NCI-H1092 (cell line): Measurements from ENCODE around the gene INSYN2B.

ENCODE experiments used
- DNase-seq: peaks from one replicate; lab custom pipeline; 2025; lab: John Stamatoyannopoulos, UW

Gene INSYN2B

DNA sequence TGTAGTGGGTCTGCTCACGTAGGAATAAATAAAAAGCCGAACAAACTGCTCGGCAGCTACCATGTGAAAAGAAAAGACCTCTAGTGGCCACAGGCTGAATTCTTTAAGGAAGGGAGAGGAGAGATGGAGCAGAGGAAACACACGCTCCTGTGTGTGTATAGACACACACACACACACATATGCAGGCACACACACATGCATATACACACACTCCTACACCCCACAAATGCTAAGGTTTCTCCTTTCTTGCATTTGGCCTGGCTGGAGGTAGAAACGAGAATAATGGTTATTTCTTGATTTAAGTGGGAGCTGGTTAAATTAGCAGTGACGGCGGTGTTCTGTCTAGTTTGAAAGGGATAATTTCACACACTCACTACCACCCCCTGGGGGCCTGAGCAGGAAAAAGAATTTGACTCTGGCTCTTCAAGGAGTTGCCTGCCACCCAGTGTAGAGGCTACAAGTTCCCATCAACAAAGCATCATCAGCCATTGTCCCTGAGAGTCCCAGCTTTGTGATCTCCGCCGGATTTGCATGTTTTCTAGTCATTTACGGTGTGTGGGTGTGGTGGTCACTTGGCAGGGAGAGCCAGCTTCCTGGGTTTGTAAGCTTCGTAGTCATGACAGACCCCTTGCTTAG is at the start of gene INSYN2B:
Gene INSYN2B (minus strand): TSS at position 78 of the 636 bp plus-strand sequence. CDS start 96,597 bp downstream, outside the sequence.
- peak; percentile 44 for DNase-seq

DNA sequence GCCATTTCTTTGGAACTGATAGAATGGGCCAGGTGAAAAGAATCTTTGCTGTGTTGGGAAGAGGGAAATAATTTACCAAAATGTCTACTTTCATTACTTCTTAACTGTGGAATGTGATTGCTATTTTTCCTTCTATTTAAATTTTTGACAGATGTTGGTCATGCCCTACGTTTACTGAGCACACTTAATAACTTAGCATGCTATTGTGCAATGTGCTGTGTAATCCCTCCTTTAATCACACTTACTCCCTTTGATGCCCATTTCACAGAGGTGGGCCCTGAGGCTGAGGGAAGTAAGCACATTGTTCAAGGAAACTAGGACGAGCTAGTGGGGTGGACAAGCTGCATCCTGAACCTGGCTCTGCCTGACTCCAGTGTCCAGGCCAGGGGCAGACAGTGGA is 47.8 kb upstream of the INSYN2B start:
- no peak for DNase-seq

DNA sequence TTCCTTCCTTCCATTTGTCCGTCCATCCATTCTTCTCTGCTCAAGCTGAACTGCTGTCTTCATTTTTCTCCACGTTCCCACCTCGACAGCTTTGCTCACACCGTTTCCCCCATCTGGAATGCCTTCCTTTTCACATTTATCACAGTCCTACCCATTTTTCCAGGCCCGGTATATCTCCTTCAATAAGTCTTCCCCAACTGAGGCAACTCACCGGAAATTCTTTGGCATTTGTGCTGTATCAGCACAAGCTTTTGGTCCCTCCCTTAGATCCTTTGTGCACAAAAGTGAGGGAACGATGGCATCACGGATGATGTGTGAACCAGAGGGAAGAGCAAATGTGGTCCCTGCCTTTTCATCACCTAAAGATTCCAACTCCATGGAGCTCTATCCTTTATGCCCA is 45.6 kb upstream of the INSYN2B start:
- DNase-seq = no peak

DNA sequence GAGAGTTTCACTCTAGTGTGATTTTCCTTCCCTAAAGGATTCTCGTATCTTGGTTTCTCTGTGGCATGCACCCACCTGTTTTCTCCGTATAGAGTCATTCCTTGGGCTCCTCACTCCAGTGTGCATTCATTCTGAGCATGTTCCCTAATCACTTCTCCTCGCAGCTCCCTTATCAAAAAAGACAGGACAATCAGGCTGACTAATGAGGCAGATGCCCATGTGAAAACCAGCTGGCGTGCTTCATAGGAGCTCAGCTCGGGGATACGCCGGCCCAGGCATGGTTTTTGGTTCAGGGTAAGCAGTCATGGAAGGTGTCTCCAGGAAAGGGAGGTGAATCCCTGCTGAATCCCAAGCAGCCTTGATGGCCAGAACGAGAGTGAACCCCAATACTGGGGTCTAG is 41.2 kb upstream of the INSYN2B start:
- DNase-seq = no peak

DNA sequence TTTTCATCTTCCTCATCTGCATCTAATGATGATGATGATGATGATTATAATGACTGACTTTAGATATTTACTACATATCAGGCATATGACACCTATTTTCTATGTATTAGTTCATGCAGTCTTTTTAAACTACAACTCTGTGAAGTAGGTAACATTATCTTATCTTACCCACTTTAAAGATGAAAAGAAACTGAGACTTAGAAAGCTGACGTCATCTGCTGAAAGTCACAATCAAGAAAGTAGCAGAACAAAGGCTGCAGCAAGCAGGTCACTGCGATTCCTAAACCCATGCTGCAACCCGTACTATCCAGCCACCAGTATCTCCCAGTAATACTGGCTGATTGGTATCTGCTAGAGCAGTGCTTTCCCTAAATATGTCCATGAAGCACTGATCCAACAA is 40.1 kb upstream of the INSYN2B start:
- no peak for DNase-seq

DNA sequence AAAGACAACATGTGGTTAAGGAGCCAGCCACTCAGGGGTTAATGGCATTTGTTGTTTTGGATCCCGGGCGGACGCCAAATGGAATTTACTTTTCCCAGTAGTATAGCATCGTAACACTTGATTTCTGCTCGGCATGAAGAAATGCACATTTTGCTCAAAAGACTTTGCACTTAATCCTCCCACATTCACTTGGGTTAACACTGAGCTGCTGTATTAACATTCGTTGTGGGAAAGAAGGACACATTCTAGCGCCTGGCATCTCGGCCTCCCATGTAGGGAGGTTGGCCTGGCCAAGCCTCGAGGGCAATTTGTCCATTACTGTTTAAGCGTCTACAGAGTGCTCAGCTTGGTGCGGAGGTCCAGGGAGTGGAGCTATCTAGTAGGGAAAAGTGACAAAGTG is 32.3 kb upstream of the INSYN2B start:
- DNase-seq = no peak

DNA sequence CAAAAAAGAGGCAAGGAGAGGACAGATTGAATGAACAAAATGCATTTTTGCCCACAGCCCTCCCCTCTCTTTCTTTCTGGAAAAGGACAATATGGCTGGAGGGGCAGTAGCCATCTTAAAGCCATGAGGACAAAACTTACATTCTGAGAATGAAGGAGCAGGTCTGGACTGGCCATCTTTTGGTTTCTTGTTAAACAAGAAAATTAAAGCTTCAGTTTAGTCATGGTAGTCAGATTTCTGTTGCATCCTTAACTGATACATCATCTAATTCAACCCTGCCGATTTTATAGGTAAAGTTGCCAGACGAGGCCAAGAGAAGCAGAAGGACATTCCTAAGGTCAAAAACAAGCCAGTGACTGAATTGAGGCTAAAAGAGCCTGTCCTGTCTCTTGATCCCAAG is 31.5 kb upstream of the INSYN2B start:
- DNase-seq = no peak

DNA sequence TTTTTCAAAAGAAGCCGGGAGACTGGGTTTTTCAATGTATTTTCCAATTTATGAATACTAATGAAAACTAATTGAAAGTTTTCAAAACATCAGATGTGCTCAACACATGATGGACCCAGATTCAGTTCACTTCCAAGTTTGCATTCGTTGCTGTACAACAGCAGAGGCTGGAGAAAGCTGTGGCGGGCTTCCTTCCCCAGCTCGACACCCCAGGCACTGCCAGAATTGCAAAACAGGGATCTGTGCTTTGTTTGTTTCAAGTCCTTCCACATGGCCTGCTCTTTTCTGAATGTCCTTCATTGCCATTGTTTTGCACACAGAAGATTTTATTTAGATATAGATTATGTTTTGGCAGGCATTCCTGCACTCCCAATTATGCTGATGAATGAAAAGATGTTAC is 30.3 kb upstream of the INSYN2B start:
- no peak for DNase-seq

DNA sequence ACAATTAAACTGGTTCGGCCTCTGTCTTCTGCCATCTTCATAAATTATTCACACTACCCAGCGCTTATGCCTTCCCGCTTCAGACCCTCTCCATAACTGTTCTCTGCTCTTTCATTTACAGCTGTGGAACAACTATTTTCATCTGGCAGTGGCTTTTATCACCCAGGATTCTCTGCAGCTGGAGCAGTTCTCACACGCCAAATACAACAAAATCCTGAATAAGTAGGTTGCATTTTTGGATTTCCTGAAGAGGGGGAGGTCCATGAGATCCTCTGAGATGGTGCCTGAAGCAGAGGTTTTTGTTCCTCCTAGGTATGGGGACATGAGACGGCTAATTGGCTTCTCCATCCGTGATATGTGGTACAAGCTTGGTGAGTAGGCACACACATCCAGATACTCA is 28.1 kb upstream of the INSYN2B start:
- no peak for DNase-seq

DNA sequence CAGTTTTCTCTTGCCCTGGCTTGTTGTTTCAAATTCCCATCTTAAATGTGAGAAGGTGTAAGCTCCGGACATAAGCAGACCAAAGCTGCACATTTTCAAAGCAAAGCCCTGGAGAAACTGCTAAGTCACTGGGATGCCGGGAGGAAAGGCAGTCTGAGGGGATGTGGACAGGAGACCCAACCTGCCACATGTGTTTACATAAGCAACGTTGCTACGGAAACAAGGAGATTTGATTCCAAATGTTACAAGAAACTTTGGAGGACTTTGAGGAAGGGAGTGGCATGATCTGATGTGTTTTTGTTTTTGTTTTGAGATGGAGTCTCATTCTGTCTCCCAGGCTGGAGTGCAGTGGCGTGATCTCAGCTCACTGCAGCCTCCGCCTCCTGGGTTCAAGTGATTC is 25.7 kb upstream of the INSYN2B start:
- DNase-seq = no peak

DNA sequence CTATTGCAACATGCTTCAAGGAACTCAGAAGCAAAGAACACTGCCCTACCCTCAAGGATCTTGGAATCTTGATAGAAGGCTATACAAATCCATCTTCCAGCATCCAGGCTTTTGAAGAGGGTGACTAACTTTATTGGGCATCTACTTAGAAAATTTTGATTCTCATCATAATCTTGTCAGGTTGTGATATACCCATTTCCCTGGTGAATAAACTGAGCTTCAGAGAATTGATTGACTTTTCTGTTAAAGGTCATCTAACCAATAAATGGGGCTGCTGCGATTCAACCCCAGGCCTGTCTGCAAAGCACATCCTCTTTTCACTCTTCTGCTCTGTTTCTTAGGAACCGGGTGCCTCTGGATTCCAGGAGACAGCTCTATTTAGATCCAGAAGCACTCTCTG is 19.9 kb upstream of the INSYN2B start:
- DNase-seq = no peak

DNA sequence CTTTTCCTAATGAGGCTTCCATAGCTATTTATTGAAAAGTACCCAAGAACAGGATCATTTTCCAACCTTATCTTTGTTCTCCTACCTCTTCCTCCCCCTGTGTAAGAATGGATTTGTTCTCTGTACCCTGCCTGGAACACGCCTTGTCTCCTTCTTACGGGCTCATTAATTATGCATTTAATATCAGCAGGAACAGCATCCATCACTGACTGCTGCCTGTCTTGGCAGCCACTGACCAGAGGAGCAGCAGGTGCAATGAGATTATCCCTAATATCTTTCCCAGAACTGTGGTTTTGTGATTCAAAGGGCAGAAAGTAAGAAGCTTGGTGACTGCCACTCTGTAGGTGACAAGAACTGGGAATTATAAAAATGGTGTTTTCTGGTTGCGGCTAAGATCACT is 19.3 kb upstream of the INSYN2B start:
- DNase-seq = no peak

DNA sequence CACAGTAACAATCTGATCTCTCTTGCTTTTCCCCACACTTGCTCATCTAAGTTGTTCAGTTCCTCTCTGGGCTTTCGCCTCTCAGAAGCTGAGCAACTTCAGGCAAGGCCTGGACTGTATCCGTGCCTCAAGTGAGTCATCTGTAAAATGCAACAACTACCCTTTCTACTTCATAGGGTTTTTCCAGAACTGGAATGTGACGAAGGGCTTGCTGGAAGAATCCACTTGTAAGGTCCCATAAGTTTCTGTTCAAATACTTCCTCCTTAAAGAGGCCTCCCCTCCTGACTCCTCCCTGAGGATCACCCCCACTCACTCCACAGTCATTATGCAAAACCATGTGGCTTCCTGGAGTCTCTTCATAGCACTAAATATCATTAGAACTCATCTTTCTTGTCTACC is 17.5 kb upstream of the INSYN2B start:
- DNase-seq = no peak

DNA sequence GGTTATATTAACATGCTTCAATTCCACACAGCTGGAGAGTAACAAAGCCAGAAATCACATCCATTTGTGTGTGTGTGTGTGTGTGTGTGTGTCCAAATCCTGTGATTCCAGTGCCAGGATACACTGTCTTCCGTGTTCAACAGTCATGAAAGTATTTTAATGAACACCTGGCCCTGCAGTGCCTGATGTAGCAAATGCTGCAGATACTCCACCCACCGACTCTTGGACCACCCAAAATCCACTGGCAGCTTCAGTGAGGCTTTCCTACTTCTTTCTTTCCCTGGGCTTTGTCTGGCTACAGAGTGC is 13.1 kb upstream of the INSYN2B start:
- DNase-seq = no peak

DNA sequence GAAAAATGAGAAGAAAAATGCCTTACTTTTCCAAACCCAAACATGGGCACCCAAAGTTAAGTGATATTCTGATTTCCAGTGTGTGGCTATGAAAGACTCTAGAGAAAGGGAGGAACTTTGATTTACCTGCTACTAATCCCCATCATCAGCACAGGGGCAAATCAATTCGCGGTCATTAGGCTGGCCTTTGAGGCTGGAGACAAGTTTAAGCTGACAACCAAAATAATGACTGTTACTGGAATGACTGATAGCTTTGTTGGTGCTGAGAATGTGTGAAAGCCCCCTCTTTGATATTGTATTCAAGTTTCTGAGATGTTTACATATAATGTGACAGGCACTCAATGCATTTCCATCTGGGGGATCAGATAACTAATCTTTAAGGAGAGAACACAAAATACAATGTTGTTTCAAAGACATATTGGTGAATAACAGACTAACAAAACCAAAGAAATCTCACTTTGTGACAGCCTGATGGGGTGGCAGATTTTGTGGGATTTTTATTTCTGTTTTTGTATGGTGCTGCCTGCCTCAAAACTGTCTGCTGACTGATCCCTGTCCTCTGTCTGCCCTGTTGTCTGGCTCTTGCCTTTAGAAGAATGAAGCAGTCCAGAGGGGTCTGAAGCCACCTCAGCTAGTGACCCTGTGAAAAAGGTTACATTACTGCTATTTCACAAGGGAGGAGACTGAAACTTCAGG is 12.6 kb upstream of the INSYN2B start:
- no peak for DNase-seq

DNA sequence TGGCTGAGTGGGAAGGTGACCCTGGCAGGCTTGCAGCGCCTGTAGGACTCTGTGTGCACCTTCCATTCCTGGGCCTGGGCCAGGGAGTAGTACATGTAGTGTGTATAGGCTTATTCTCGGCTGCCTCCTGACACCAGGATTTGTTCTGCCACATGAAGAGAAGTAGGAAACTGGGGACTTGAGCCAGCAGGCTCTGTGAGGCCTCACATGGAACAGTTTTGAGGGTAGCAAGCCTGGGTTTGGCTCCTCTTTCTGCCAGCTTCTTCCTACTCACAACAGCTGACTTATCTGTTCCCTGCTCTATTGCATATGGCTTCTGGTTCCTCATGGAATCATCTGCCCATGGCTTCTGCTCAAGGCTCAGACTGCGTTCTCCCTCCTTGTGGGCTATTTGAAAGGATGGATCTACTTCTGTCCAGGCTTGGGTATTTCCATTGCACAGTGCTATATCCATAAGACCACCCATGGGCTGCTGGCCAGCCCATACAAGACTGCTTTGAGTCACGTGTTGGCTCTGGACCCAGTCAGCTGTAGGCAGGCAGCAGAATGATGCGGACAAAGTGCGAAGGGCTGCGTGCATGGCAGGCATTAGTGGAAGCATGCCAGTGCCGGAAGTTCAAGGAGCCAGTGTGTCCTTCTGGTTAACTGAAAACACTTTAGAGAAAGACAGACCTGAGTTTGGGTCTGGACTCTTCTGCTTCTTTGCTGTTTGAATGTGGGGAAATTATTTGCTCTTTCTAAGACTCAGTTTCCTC is 11.0 kb upstream of the INSYN2B start:
- no peak for DNase-seq

DNA sequence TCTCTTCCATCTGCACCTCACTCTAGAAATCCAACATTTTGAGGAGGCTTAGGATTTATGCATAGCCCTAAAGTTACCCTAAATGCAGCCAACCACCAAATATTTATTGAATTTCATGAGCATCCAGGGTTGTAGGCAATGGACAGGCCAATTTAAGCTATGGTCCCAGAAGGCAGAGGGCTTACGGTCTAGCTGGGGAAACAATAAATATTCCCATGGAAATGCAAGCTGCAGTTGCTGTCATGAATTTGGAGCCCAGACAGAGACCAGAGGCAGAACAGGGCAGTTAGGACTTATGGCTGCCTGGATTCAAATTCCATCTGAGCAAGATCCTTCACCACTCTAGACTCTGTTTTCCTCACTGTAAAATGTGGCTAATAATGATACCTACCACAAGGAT is 9.1 kb upstream of the INSYN2B start:
- no peak for DNase-seq

DNA sequence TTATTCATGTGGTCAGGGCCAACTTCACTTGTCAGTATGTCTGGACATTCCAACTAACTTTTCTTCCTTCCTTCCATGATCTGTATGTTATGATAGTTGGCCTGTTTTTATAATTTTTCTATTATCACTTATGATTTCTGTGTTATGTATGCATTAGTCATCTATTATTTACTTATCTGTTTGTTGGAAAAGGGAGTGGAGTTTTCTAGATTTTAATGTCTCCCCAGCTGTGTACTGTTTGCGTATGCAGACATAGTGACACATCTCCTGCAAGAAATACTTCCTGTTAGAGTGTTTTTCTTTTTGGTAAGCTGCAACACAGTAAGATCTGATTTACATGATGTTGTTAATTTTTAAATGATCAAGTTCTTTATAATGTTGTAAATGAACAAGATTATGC is 8.7 kb upstream of the INSYN2B start:
- no peak for DNase-seq

DNA sequence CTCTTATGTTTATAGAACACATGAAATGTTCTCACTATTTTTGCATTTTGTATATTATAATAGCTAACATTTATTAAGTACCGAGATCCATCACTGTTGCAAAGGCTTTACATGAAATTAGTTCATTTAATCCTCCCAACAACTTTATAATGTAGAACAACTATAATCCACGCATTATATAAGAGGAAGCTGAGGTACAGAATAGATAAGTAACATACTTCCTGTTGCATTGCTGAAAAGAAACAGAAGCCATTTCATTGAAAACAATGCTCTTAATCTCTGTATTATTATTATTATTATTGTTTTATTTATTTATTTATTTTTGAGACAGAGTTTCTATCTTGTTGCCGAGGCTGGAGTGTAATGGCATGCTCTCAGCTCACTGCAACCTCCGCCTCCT is 7.9 kb upstream of the INSYN2B start:
- DNase-seq = no peak

DNA sequence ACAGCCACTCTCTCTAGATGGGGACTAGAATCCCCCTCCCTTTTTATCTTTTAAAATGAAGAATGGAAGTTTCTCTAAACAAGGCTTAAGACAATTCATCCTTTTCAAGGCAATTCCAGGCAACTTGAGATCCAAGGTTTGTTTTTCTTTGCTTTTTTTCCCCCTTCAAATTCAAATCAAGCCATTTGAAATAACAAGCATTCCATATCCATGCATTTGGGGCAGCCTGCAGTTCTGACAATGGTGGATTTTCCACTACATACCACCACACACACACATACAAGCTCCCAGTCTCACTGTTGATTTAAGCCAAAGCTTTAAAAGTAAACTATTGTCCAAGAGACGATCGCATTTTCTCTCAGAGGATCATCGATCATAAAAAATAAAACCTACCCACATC is 424 bp downstream of the INSYN2B start:
- DNase-seq = no peak

DNA sequence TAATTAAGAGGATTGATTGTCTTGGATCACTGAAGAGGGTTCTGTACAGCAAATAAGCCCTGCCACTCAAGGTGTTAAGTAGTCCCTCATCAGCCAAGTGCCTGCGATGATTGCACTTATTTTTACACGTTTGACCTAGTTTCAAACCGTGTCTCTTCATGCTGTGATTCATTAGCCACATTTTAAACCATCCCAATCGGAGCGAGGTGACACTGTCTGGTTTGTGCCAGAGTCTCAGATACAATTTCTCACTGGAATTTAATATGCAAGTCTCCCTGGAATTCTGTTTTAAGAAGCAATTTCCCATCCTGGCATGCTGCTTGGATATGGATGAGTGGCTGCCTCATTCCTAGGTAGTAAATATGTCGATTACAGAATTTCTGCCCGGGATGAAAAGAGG is 1.6 kb downstream of the INSYN2B start:
- DNase-seq = no peak

DNA sequence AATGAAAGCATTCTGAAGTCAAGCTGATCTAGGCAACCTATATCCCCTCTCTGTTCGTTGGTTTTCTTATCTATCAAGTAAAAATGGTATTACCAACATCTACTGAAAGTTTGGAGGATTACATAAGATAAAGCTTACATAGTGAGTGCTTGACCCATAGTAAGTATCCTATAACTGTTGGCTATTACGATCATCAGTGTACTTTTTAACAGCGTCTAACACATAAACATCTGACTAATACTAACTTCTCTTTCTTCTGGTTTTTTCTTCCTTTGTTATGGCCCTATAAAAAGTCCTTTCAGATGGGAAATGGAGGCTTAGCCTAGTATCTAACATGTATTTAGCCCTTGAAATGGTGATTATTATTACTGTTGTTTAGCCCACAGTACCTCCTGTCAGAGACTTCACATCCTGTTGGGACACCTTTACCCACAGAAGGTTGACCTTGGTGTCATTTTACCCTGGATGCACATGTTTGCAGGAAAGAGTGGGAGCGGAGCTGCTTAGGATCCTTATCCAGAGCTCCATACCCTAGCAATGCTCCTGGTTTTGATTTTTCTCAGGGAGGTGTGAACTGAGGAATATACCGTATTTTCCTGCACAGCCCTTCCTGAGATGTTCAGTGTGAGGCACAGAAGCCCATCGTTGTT is 6.0 kb downstream of the INSYN2B start:
- no peak for DNase-seq

DNA sequence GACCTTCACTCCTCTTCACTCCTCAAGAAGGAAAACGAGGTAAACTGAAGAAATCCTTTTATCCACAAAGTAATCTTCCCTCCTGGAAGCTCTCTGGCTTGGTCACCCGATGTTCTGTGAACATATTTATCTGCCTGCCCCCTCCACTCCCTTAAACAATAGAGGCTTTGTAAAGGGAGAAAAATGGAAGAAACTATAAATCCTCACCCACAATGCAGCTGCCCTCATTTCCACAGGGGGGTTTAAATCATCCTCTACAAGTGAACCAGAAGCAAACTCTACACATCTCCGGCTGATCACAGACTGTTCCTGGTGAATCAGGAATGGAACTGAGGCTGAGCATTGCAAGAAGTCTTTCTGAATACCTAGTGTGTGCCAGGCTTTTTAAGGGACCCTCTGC is 7.2 kb downstream of the INSYN2B start:
- DNase-seq = no peak
